Activated T-cell treated with anti-CD3 and anti-CD28 coated beads for 1 hour (primary cell): ENCODE results near the gene CHRDL2.
"Not testable (repeated sequence)": the region's sequence is repeated elsewhere in the genome, so short reads cannot be mapped to it uniquely, and the experiment has no call there.

Experiments used
- DNase-seq: peaks from one replicate; pipeline ENCODE4 v3.0.0-alpha.2; 2020; ENCODE audit warnings: low read depth

The CHRDL2 gene

GRCh38 chr11:74669211-74670160 lies 61.7 kb downstream of the CHRDL2 start:
- no peak for DNase-seq

GRCh38 chr11:74663315-74663714 lies 67.9 kb downstream of the CHRDL2 start:
- no peak for DNase-seq

DNA sequence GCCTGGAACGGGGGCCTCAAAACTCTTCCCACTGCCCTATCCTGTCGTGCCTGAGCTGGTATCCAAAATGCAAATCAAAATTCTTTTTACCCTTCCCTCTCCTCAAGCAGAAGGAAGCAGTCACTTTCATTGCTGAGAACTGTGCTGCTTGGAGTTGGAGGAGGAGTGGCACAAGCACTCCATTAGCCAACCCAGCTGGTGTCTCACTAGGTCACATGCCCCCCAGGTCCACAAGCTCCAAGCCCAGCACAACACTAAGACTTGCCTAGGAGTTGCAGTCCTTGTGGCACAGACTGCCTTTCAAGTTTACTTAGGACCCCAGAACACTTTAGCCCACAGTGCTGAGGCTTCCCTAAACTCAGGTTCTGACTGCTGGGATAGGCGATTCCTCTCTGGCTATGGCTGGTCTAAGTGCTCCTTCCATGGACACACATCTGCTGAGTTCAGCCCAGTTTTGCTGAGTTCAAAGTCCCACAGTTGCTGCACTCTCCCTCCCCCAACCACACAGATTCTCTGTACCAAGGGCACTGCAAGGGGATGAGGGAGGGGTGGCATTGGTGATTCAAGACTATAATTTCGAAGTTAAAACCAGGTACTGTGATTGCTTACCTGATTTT lies 68.6 kb downstream of the CHRDL2 start:
- no peak for DNase-seq

DNA sequence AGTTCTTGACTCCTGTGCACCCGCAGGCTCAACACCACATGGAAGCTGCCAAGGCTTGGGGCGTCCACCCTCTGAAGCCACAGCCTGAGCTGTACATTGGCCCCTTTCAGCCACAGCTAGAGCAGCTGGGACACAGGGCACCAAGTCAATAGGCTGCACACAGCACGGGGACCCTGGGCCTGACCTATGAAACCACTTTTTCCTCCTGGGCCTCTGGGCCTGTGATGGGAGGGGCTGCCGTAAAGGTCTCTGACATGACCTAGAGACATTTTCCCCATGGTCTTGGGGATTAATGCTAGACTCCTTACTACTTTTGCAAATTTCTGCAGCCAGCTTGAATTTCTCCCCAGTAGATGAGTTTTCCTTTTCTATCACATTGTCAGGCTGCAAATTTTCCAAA lies 72.1 kb downstream of the CHRDL2 start:
- DNase-seq: not testable (repeated sequence)

DNA sequence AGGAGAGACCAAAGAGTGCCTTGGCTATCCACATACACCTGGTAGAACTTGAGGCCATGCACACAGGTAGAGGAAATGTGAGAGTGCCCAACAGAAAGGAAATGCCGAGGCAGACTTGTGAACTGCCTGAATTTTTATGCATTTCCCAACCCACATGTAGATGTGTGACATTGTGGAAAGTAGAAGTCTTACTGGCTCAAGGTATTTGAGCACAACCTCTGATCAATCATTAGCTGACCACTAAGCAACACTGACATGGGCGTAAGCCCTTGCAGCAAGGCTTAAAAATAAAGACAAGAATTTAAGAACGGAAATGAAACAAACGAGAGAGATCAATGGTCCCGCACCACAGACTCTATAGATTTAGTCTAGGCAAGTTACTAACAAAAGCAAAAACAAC lies 76.2 kb downstream of the CHRDL2 start:
- no peak for DNase-seq

- no peak for DNase-seq
Observed at GRCh38 chr11:74650498-74650897, 80.7 kb downstream of the CHRDL2 start.

DNA sequence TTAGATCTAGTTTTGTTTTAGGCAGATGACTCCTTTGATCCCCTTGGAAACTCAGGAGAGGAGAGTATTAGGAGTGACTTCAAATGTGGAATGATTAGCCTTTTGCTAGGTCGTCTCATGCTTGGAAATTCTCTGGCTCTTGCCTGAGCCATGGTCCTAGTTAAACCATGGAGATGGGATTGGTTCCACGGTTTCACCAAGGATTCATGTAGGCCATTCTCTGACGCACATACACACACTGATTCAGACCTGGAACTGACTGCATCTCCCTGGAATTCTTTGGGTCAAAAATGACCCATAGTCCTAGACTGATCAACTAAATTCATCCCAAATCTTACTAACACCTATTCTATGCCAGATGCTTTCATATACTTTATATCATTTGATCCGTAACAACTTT lies 82.3 kb downstream of the CHRDL2 start:
- DNase-seq: no peak

DNA sequence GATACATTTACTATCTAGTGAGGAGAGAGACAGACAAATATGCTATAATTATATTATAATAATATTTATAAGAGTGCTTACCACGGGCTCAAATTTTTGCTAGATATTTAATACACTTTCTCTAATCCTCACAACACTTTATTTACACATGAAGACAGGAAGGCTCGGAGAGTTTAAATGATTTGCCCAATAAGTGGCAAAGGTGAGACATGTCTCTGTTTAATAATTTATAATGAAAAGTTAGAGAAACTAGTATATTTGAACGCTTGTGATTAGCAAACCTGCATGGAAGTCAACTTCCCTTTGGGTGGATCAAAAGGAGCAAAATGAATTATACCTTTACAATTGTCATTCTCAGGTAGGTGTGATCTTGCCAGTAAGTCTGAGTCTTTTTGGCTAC lies 83.4 kb downstream of the CHRDL2 start:
- no peak for DNase-seq

GRCh38 chr11:74647404-74647803 lies 83.8 kb downstream of the CHRDL2 start:
- no peak for DNase-seq

DNA sequence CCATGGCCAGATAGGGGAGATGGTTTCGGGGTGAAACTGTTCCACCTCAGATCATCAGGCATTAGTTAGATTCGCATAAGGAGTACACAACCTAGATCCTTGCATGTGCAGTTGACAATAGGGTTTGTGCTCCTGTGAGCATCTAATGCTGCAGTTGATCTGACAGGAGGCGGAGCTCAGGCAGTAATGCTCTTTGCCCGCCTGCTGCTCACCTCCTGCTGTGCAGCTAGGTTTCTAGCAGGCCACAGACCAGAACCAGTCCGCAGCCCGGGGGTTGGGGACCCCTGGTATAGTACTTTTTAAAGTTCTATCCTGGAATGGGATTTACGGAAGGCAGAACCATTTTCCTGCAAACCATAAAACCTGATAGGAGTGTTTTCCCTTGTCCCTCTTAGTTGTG lies 84.3 kb downstream of the CHRDL2 start:
- DNase-seq: no peak
